ENCODE data around the gene ZNF565.
"Not testable (repeated sequence)": the region's sequence is repeated elsewhere in the genome, so short reads cannot be mapped to it uniquely, and the experiment has no call there.

The ZNF565 gene

DNA sequence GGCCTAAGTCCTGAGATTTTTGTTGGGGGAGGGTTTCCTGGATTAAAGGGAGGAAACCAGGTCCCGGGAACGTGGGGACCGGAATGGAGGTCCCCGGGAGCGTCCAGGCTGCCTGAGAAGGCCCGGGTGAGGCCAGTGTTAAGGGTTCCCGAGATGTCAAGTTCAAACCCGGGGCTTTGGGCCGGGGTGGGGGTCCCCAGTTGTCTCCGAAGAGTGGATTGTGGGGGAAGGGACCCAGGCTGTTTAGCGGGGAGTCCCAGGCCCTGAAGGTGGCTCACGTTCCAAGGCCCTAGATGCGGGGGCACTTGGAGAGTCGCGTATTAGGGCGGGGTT is 62.5 kb downstream of the ZNF565 start:
- in situ Hi-C loops (cut with MboI; ENCODE audit: low sequenced_read_pairs): no loop called here

DNA sequence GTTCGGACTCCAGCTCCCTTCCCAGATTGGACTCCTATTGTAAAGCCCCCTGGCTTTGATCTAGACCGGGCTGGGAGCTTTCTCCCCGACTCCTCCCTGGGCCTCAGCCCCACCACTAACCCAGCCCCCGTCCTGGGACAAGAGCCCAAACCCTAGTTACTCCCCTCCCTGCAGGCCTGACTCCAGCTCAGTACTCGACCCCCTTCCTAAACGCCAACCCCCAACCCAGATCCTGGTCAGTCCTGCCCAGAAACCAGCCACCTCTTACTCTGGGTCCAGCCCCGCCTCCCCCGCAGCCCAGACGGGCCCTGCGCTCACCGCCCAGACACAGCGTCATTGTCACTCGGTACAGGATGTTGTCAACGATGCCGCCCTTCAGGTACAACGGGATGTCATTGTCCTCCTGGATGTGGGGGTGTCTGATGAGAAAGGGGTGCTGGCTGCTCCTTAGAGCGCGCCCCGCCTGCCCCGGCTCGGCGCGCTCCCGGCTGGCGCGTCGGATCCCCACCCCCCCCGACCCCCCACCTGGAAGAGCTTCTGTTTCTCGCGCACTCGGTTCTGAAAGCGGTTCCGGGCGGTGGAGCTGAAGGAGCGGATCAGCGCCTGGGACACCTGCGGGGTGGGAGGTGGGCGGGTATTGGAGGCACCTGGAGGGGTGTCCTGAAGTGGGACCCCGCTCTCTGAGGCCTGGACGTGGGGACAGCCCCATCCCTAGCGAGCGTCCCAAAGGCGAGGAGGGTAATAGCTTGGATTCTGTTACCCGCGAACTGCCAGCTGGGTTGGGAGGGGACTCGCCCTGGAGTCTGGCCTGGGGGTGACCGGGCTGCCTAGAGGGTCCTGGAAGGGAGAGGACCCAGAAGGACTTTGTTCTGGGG is 63.1 kb downstream of the ZNF565 start:
- in situ Hi-C loops (cut with MboI; ENCODE audit: low sequenced_read_pairs): no loop called here

DNA sequence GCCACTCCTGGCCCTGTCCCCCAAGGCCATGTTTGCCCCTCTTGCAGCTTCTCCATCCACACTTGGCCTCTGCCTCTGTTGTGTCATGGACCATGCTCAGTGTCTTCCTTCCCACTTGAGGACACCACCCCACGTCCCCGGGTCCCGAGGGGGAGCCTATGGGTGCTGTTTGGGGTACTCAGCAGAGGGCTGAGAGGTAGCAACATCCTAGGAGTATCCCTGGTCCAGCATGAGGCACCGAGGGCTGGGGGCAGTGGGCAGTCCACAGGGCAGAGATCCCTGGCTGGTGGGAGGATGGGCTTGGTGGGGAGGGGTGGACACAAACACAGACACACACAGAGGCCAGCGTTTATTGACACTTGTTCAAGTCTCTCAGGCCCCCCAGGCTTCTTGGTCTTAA is 63.9 kb downstream of the ZNF565 start:
- in situ Hi-C loops (cut with MboI; ENCODE audit: low sequenced_read_pairs): no loop called here

DNA sequence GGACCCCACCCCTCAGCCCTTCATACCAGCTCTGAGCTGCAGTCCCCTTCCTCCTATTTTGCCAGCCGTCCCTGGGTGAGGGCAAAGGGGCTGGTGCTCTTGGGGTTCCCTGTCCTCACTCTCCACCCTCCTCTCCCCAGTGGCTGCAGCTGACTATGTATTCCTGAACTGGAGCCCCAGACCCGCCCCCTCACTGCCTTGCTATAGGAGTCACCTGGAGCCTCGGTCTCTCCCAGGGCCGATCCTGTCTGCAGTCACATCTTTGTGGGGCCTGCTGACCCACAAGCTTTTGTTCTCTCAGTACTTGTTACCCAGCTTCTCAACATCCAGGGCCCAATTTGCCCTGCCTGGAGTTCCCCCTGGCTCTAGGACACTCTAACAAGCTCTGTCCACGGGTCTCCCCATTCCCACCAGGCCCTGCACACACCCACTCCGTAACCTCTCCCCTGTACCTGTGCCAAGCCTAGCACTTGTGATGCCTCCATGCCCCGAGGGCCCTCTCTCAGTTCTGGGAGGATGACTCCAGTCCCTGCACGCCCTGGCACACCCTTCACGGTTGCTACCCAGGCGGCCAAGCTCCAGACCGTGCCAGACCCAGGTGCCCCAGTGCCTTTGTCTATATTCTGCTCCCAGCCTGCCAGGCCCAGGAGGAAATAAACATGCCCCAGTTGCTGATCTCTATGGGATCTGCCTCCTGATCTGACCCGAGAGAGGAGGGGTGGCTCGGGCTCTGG is 64.6 kb downstream of the ZNF565 start:
- in situ Hi-C loops (cut with MboI; ENCODE audit: low sequenced_read_pairs): no loop called here

DNA sequence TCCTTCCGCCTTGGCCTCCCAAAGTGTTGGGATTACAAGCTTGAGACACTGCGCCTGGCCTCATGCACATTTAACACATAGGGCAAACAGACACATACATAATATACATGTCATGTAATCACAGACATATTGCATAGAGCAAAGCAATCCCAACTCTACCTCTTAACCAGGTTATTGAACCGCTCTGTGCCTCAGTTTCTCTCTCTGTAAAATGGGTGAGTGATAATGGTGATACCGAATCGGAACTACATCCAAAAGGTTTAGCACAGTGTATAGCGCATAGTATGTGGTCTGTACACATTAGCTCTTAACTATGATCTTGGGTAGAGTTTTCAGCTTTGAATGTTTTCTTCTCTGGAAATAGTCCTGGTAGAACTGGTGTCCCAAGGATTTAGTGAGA is 69.8 kb downstream of the ZNF565 start:
- in situ Hi-C loops (cut with MboI; ENCODE audit: low sequenced_read_pairs): no loop called here

DNA sequence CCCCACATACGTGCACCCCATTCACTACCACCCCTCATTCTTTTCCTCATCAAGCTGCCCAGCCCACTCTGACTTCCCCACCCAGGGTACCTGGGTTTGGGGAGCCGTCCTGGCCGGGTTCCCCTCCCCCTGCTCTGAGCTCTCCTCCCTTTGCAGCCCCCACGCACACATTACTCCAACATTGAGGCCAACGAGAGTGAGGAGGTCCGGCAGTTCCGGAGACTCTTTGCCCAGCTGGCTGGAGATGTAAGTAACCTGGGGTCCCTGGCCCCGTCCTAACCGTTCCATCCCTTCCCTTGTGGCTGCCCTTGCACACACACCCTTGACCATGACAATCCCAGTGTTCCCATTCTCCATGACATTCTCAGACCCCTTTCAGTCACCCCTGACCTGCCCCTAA is 72.0 kb downstream of the ZNF565 start:
- in situ Hi-C loops (cut with MboI; ENCODE audit: low sequenced_read_pairs): no loop called here

DNA sequence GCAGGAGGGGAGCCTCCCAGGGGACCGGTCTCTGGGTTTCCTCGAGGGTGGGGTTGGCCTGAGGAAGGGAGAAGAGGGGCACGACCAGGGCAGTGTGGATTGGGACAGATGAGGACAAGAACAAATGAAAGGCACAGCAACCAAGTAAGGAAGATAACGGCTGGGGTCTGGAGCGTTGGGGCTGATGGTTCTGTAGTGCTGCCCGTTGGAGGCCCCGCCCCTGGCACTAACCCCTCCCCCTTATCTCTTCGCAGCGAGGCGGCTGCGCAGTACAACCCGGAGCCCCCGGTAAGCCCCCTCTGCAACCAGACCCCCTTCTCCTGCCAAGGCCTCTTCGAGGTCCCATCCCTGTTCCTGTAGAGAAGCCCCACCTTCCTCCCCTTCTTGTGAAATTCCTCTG is 72.4 kb downstream of the ZNF565 start:
- in situ Hi-C loops (cut with MboI; ENCODE audit: low sequenced_read_pairs): no loop called here

DNA sequence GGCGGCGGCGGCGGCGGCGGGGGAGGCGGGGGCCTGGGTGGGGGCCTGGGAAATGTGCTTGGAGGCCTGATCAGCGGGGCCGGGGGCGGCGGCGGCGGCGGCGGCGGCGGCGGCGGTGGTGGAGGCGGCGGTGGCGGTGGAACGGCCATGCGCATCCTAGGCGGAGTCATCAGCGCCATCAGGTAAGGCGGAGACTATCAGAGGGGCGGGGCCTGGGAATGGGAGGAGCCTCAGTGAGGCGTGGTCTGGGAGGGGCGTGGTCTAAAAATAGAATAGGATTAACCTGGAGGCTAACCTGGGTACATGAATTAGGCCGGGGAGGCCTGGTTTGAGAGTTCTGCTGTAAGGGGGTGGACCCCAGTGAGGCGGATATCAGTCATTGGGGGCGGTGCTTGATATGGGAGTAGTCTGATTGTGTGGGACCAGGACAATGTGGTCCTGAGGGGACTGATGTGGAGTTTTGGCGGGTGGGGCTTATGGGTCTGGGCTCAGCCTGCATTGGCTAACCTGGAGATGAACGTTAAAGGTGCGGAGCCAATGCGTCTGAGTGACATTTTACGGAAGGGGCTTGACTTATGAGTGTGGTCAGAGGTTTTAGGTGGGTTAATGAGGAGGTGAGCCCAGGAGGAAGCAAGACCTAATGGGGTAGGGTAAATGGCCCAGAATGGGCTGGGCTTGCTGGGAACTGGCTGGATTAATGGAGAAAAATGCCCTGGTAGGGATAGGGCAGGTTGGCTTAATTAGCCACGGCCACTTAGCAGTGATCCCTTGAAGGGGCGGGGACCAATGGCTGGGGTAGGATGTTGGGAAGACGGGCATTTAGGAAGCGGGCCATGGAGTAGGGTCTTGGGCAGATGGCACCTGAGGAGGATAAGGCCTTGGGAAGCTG is 73.2 kb downstream of the ZNF565 start:
- in situ Hi-C loops (cut with MboI; ENCODE audit: low sequenced_read_pairs): no loop called here

DNA sequence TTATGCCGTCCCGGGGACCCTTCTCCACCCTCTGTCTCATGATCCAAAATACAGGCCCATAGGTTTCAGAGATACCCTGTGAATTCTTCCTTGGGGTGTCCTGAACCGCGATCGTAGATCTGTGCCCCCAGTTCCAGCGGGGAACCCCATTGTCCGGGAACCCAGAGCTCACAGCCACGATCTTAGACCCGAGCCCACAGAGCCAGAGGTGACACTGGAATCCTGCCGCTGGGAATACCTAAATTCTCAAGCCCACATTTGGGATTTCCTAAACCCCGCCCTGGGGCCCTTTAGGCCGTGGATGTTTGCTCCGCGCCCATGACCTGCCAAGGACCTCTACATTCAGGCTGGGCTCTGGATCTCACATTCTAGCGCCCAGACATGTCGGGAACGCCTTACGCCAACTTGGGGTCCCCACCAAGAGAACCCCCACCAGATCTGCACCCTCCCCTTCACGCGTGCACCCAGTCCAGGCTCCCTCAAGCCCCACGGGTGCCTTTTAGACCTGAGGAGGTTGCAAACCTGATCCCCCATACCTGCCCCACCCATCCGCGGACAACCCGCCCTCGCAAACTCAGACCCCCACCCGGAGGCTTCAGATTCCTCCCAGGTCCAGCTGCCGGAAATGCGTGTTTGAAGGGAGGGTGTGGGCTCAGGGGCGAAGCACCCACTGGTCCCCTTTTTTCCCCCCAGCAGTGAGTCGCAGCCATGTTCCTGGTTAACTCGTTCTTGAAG is 74.0 kb downstream of the ZNF565 start:
- in situ Hi-C loops (cut with MboI; ENCODE audit: low sequenced_read_pairs): no loop called here

DNA sequence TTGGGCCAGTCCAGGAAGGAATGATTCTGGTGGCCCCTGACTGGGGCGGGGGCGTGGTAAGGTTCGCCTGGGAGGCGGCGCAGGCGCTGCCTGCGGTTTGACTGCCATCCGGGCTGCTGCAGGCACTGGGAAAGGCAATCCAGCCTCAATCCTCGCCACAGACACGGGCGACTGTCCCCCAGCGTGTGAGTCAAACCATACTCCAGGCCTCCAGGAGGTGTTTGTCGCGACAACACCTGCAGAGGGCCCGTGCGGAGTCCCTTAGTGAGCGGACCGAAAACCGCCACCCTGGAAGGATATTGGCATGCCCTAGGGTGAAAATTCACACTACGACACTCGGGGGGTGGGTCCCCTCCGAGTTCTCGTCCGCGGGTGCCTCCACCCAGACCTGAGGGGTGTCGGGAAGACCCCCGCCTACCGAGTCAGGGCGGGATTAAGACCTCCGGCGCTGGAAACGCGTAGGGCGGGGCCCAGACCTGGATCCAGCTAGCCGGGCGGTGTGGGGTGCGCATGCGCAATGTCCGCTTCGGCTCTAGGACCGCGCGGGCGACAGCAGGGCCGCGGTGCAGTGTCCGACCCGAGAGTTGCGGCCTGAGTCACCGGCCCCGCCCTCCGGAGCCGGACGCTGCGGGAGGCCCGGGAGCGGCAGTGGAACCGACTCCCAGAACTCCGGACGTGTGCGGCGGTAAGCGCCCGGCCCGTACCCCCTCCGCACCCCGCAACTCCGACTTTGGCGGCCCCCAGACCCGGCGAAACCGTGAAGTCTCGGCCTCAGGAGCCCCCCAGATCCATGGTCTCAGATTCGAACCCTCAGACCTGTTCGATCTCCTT is 74.8 kb downstream of the ZNF565 start, which contains the start of gene CAPNS1:
Gene CAPNS1 (plus strand): TSS at position 594 of the 831 bp plus-strand sequence. CDS start 946 bp downstream, outside the sequence.
- in situ Hi-C loops (cut with MboI; ENCODE audit: low sequenced_read_pairs): no loop called here

DNA sequence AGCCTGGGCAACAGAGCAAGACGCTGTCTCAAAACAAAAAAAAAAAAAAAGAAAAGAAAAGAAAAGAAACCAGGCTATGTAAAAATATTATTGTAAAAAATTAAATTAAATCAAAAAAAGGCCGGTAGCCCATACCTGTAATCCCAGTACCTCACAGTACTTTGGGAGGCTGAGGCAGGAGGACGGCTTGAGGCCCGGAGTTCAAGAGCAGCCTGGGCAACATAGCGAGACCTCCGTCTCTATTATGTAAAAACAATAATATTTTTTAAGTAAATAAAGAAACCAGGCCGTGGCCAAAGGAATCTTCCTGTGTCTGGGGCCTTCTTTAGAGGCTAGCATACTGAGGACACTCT is 75.4 kb downstream of the ZNF565 start:
- in situ Hi-C loops (cut with MboI; ENCODE audit: low sequenced_read_pairs): no loop called here

DNA sequence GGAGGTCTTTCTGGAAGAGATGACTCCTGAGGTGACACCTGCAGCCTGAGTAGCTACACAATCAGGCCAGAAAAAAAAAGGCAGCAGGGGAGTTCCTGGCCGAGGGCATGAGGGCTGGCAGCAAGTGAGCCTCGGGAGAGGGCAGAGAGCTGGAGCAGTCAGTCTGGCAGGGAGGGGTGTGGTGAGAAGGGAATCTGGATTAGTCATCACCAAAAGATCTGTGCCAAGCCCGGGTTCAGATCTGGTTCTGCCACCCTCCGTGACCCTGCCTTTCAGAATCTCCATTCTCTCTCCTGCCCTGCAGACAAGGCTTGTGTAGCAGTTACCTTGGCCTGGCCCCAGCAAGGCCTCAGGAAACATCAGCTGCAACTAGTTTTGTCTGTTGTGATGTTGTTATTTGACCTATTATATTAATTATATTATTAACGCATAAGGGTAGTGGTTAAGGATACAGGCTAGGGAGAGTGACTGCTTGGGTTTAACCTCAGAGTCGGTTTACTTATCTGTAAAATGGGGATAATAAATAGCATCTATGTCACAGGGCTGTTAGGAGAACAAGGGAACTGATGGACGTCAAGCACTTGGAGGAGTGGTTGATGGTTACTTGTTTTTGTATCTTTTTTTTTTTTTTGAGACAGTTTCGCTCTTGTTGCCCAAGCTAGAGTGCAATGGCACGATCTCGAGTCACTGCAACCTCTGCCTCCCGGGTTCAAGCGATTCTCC is 77.3 kb downstream of the ZNF565 start:
- in situ Hi-C loops (cut with MboI; ENCODE audit: low sequenced_read_pairs): no loop called here

DNA sequence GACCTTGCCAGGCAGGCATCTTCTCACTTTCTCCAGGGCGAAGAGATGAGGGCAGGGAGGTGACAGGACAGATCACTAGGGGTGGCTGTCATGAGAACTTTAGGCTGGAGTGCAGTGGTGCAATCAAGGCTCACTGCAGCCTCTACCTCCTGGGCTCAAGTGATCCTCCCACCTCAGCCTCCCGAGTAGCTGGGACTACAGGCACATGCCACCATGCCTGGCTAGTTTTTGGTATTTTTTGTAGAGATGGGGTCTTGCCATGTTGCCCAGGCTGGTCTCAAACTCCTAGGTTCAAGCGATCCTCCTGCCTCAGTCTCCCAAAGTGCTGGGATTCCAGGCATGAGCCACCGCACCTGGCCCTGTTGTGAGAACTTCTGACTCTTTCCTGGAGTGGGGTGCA is 79.6 kb downstream of the ZNF565 start:
- in situ Hi-C loops (cut with MboI; ENCODE audit: low sequenced_read_pairs): not testable (repeated sequence)

Data from HL-60/S4 treated with phorbol 12-myristate 13-acetate at 8.2 ng/mL for 4 days and 3 days (cell line).